ENCODE measurements around the gene LRP3.

The LRP3 gene

DNA sequence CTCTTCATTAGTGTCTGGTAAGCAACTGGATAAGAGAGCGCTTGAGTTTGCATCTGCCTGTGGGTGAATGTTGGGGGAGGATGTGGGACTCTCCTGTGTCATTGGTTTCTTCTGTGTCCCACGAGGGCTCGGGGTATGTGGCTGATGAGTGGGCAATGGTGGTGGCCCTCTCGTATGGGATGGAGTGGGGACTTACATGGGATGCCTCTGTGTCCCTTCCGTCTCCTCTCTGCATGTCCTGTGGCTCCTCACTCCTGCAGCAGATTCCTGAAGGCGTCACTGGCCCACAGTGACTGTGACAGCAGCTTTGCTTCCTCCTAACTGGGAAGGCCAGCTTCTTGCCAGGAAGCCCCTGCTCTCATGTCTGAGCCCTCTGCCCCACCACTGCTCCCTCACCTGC lies 2.6 kb upstream of the LRP3 start:
- in situ Hi-C loops (cut with HindIII; ENCODE audit: low pct_unique_long_range_greater_than_20kb, low sequenced_read_pairs) = no loop called here
- TF ChIP-seq JUND (IDR thresholded peaks at IDR 0.05; ENCODE audit: low read depth) = no peak

GRCh38 chr19:33192010-33192409 lies 2.1 kb upstream of the LRP3 start:
- TF ChIP-seq JUND (IDR thresholded peaks at IDR 0.05; ENCODE audit: low read depth) = no peak
- in situ Hi-C loops (cut with HindIII; ENCODE audit: low pct_unique_long_range_greater_than_20kb, low sequenced_read_pairs) = no loop called here
- DNase-seq (ENCODE audit: low read depth in 1 of 2, low spot score in 1 of 2) = no peak

More for the DNA sequence above, 2.6 kb upstream of the LRP3 start:
- no peak for DNase-seq (ENCODE audit: low read depth in 1 of 2, low spot score in 1 of 2)

DNA sequence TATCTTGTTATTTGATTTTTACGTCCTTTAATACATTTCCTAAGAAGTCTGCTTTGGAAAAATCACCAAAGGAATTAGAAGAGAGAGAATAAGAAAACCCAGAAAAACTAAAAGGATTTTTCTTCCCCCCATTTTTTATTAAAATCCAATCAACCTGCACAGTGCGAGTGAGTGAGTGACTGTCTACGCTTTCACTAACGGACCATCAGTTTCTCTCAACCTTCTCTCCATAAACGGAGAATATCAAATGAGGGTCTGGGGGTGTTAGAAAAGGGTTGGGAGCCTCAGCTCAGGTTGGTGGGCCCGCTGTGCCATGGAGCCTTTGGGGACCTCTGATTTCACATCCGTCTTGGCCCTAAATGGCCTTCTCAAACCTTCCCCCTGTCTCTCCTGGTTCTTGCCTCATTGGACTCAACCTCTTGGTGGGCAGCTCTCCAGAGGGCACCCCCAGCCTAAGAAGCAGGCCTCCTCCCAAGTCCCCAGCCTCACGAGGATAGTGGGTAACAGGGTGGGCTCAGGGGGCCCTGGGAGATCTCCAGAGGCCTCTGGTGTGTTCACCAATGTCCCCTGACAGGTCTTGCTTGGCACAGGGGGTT lies 763 bp upstream of the LRP3 start:
- TF ChIP-seq JUND (IDR thresholded peaks at IDR 0.05; ENCODE audit: low read depth) = no peak
- in situ Hi-C loops (cut with HindIII; ENCODE audit: low pct_unique_long_range_greater_than_20kb, low sequenced_read_pairs) = no loop called here
- DNase-seq (ENCODE audit: low read depth in 1 of 2, low spot score in 1 of 2) = no peak

DNA sequence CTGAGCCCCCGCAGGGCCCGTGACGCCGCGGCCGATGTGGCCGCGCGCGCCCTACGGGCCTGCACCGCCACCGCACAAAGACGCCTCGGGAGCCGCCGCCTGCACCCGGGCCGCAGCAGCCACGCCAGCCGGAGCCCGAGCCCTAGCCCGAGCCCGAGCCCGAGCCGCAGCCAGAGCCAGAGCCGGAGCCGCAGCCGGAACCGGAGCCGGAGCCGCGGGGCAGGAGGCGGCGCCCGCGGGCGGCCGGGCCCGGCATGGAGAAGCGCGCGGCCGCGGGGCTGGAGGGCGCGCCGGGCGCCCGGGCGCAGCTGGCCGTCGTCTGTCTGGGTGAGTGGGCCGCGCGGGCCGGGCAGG lies 379 bp downstream of the LRP3 start:
- no peak for TF ChIP-seq JUND (IDR thresholded peaks at IDR 0.05; ENCODE audit: low read depth)
- in situ Hi-C loops (cut with HindIII; ENCODE audit: low pct_unique_long_range_greater_than_20kb, low sequenced_read_pairs) = no loop called here
- no peak for DNase-seq (ENCODE audit: low read depth in 1 of 2, low spot score in 1 of 2)

DNA sequence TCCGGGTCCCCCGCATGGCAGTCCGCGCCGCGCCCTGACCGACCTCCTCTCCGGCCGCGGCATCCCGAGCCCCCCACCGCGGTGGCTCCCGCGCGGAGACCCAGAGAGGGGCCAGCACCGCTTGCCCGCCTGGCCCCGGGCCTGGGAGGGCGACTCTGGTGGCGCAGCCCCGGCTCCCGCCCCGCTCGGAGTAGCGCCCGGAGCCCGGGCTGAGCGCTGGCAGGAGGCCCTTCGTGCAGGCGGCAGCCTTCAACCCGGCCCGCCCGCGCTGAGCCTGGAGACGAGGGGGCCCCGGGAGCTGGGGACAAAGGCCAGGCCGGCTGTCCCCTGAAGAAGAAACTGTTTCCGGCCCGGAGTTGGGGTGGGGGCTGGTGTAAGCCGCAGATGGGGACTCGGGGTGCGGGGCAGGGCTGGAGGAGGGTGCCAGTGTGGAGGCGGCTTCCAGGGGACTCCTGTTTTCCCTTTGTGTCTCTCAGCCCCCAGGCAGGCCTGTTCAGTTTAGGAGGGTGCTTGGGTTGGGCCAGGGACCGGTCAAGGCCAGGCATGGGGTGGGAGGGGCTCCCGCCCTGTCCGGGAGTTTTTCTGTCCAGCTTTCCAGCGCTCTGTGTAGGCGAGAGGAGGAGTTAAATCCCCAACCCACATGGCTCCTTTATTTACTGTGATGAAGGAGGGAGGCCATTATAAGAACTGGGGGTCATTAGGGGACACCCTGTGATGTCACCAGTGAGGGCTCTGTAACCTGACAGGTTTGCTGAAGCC lies 935 bp downstream of the LRP3 start:
- in situ Hi-C loops (cut with HindIII; ENCODE audit: low pct_unique_long_range_greater_than_20kb, low sequenced_read_pairs) = no loop called here
- peak; percentile 40 to 68 for DNase-seq (ENCODE audit: low read depth in 1 of 2, low spot score in 1 of 2)
- TF ChIP-seq JUND (IDR thresholded peaks at IDR 0.05; ENCODE audit: low read depth) = no peak

- TF ChIP-seq JUND (IDR thresholded peaks at IDR 0.05; ENCODE audit: low read depth) = no peak
- in situ Hi-C loops (cut with HindIII; ENCODE audit: low pct_unique_long_range_greater_than_20kb, low sequenced_read_pairs) = no loop called here
These were observed 1.7 kb downstream of the LRP3 start for GRCh38 chr19:33195645-33196347.

DNA sequence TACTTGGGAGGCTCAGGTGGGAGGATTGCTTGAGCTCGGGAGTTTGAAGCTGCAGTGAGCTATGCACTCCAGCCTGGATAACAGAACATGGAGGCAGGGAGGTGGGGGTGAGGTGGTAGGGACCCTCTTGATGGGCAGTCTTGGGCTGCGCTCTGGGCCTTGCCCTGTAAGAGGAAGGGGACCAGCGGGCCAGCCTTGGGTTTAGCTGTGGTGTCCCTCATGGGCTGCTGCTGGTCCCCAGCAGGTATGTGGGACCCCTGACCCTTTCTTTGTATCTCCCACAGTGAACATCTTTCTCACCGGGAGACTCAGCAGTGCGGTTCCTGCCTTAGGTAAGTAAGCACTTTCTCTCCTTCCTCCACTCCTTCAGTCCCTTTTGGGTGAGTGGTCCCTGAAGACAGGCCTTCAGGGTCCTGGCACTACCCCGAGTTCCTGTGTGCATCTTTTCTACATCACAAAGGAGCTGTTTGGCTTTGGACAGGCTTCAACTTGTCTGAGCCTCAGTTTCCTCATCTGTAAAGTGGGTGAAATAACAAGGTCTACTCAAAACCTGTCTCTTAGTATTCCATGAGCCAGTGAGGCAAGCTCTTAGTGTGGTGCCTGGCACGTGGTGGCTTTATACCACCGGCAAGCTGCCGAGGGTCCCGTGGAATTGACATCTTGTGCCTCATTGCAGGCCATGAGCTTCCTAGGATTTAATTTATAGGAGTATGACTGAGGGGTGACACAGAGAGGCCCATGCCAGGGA lies 2.5 kb downstream of the LRP3 start:
- no peak for TF ChIP-seq JUND (IDR thresholded peaks at IDR 0.05; ENCODE audit: low read depth)
- DNase-seq (ENCODE audit: low read depth in 1 of 2, low spot score in 1 of 2) = no peak
- in situ Hi-C loops (cut with HindIII; ENCODE audit: low pct_unique_long_range_greater_than_20kb, low sequenced_read_pairs) = no loop called here

More at GRCh38 chr19:33195645-33196347, 1.7 kb downstream of the LRP3 start:
- no peak for DNase-seq (ENCODE audit: low read depth in 1 of 2, low spot score in 1 of 2)

- DNase-seq (ENCODE audit: low read depth in 1 of 2, low spot score in 1 of 2) = no peak
- in situ Hi-C loops (cut with HindIII; ENCODE audit: low pct_unique_long_range_greater_than_20kb, low sequenced_read_pairs) = no loop called here
- no peak for TF ChIP-seq JUND (IDR thresholded peaks at IDR 0.05; ENCODE audit: low read depth)
These were observed 3.5 kb downstream of the LRP3 start for GRCh38 chr19:33197591-33198000.

GRCh38 chr19:33198169-33198568 lies 4.0 kb downstream of the LRP3 start:
- no peak for TF ChIP-seq JUND (IDR thresholded peaks at IDR 0.05; ENCODE audit: low read depth)
- no peak for DNase-seq (ENCODE audit: low read depth in 1 of 2, low spot score in 1 of 2)
- in situ Hi-C loops (cut with HindIII; ENCODE audit: low pct_unique_long_range_greater_than_20kb, low sequenced_read_pairs) = no loop called here

GRCh38 chr19:33199441-33200265 lies 5.5 kb downstream of the LRP3 start:
- TF ChIP-seq JUND (IDR thresholded peaks at IDR 0.05; ENCODE audit: low read depth) = no peak
- no peak for DNase-seq (ENCODE audit: low read depth in 1 of 2, low spot score in 1 of 2)
- in situ Hi-C loops (cut with HindIII; ENCODE audit: low pct_unique_long_range_greater_than_20kb, low sequenced_read_pairs) = no loop called here

DNA sequence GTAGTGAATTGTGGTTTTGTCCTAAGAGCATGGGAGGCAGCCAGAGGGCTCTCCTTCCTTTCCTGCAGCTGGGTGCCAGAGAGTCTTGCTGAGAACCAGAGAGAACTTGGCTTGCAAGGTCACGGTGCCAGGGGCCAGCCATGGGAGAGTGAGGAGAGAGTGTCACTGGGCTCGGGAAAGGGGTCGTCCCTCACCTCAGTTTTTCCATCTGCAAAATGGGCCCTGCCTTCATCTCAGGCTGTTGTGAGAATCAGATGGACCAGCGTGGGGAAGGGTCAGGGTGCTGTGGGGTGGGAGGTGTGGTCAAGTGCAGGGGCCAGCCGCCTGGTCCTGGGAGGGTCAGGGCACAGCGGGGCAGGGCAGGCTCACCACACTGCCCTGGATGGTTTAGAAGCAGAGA lies 7.3 kb downstream of the LRP3 start:
- in situ Hi-C loops (cut with HindIII; ENCODE audit: low pct_unique_long_range_greater_than_20kb, low sequenced_read_pairs) = no loop called here
- no peak for DNase-seq (ENCODE audit: low read depth in 1 of 2, low spot score in 1 of 2)
- TF ChIP-seq JUND (IDR thresholded peaks at IDR 0.05; ENCODE audit: low read depth) = no peak

All from T47D (cell line).